ENCODE measurements around the gene KIF23.

DNA sequence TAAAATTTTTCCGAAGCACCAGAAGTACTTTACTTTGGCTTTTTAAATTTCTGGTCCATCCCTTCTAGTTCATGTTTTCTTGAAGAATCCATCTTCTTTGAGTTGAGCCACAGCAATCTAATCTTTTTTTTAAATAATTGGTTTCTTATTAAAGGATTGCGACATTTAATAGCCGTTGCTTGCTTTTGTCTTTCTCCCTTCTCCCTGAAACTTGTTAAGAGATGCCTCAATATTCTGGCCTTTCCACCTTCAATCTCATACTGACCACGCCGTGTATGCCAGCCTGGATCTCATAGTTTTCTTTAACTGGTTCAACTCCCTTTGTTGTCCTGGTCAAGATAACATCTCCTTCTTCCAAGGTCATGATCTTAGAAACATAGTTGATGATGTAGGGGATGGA is 20.1 kb downstream of the KIF23 start:
- TF ChIP-seq, protein P1, sequence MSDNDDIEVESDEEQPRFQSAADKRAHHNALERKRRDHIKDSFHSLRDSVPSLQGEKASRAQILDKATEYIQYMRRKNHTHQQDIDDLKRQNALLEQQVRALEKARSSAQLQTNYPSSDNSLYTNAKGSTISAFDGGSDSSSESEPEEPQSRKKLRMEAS (IDR thresholded peaks at IDR 0.05) = no peak
- TF ChIP-seq REST (IDR thresholded peaks at IDR 0.05; ENCODE audit: low read depth) (no peak), TCF12 (IDR thresholded peaks at IDR 0.05; ENCODE audit: low read depth) (no peak), NFIC (IDR thresholded peaks at IDR 0.05) (no peak), EP300 (IDR thresholded peaks at IDR 0.05; ENCODE audit: borderline replicate concordance) (no peak), TEAD4 (IDR thresholded peaks at IDR 0.05) (no peak), TAF1 (IDR thresholded peaks at IDR 0.05; ENCODE audit: low read depth) (no peak), YY1 (IDR thresholded peaks at IDR 0.05; ENCODE audit: low read depth) (no peak)
- TF ChIP-seq, protein P2, sequence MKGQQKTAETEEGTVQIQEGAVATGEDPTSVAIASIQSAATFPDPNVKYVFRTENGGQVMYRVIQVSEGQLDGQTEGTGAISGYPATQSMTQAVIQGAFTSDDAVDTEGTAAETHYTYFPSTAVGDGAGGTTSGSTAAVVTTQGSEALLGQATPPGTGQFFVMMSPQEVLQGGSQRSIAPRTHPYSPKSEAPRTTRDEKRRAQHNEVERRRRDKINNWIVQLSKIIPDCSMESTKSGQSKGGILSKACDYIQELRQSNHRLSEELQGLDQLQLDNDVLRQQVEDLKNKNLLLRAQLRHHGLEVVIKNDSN (IDR thresholded peaks at IDR 0.05) = no peak

All from Ishikawa (cell line).